Duodenal mucosa (tissue), 2 donors: ENCODE measurements around the gene DOCK7.

Experiments used
- H3K27ac ChIP-seq: one replicate; pipeline ENCODE4 v1.7.0; 2013; ENCODE audit warnings: low read depth, low read length
- H3K27me3 ChIP-seq, 2 donors: one replicate each; pipeline ENCODE4 v1.7.0; 2013; ENCODE audit warnings: low read length in 2 of 2, control low read depth in 1 of 2; ENCODE audit not compliant: insufficient read depth in 2 of 2, control insufficient read depth in 1 of 2
- H3K36me3 ChIP-seq, 2 donors: one replicate each; pipeline ENCODE4 v1.7.0; 2013; ENCODE audit warnings: low read length in 2 of 2, control low read depth in 1 of 2; ENCODE audit not compliant: insufficient read depth in 2 of 2, control insufficient read depth in 1 of 2
- H3K4me1 ChIP-seq, 2 donors: one replicate each; pipeline ENCODE4 v1.7.0; 2013; ENCODE audit warnings: low read length in 2 of 2, control low read depth in 1 of 2; ENCODE audit not compliant: insufficient read depth in 2 of 2, control insufficient read depth in 1 of 2
- H3K4me3 ChIP-seq, 2 donors: one replicate each; pipeline ENCODE4 v1.7.0; 2013; ENCODE audit warnings: low read length in 2 of 2, low read depth in 1 of 2
- H3K9ac ChIP-seq, 2 donors: one replicate each; pipeline ENCODE4 v1.7.0; 2013; ENCODE audit warnings: low read length in 2 of 2, low read depth in 1 of 2
- H3K9me3 ChIP-seq, 2 donors: one replicate each; pipeline ENCODE4 v1.7.0; 2013; ENCODE audit warnings: low read length in 2 of 2, control low read depth in 1 of 2; ENCODE audit not compliant: control insufficient read depth in 1 of 2

DOCK7 gene

GRCh38 chr1:62481681-62482080, 206.5 kb downstream of the DOCK7 start:
- Histone ChIP-seq H3K9me3 (no peaks in the 10 kb centered on the region), H3K27me3 (no peaks in the 10 kb centered on the region), H3K4me1 (no peaks in the 10 kb centered on the region), H3K36me3 (peaks cover 0 to 5% of the 10 kb centered on the region in 2 donors), H3K9ac (no peak overlapping the region), H3K27ac (no peak overlapping the region), H3K4me3 (no peak overlapping the region)

GRCh38 chr1:62476525-62477219, 211.5 kb downstream of the DOCK7 start:
- Histone ChIP-seq H3K36me3 (peaks cover 15 to 19% of the 10 kb centered on the region in 2 donors), H3K27me3 (no peaks in the 10 kb centered on the region), H3K9me3 (no peaks in the 10 kb centered on the region)

GRCh38 chr1:62467092-62467491, 221.1 kb downstream of the DOCK7 start:
- Histone ChIP-seq H3K9me3 (peaks cover 0 to 4% of the 10 kb centered on the region in 2 donors), H3K4me3 (no peak overlapping the region), H3K9ac (no peak overlapping the region), H3K27me3 (no peaks in the 10 kb centered on the region), H3K36me3 (peaks cover 10 to 24% of the 10 kb centered on the region in 2 donors), H3K4me1 (no peaks in the 10 kb centered on the region), H3K27ac (no peak overlapping the region)

More at GRCh38 chr1:62476525-62477219, 211.5 kb downstream of the DOCK7 start:
- Histone ChIP-seq H3K4me3 (no peak overlapping the region), H3K4me1 (no peaks in the 10 kb centered on the region), H3K27ac (no peak overlapping the region), H3K9ac (no peak overlapping the region)

- Histone ChIP-seq H3K4me1 (no peaks in the 10 kb centered on the region), H3K27ac (no peak overlapping the region), H3K36me3 (peaks cover 3 to 25% of the 10 kb centered on the region in 2 donors), H3K27me3 (no peaks in the 10 kb centered on the region), H3K9ac (no peak overlapping the region), H3K4me3 (no peak overlapping the region), H3K9me3 (no peaks in the 10 kb centered on the region)
These were observed 225.8 kb downstream of the DOCK7 start for GRCh38 chr1:62462370-62462769.

GRCh38 chr1:62457955-62458354, 230.2 kb downstream of the DOCK7 start:
- Histone ChIP-seq H3K4me3 (no peak overlapping the region), H3K9me3 (no peaks in the 10 kb centered on the region), H3K27ac (no peak overlapping the region), H3K27me3 (no peaks in the 10 kb centered on the region), H3K9ac (no peak overlapping the region), H3K36me3 (peaks cover 10 to 21% of the 10 kb centered on the region in 2 donors), H3K4me1 (no peaks in the 10 kb centered on the region)

GRCh38 chr1:62452951-62453350, 235.2 kb downstream of the DOCK7 start:
- peaks cover 22 to 52% of the 10 kb centered on the region in 2 donors for H3K36me3 ChIP-seq
- no peaks in the 10 kb centered on the region for H3K27me3 ChIP-seq
- no peak overlapping the region for H3K9ac ChIP-seq
- H3K9me3 ChIP-seq = no peaks in the 10 kb centered on the region
- H3K27ac ChIP-seq = no peak overlapping the region
- no peak overlapping the region for H3K4me3 ChIP-seq
- no peaks in the 10 kb centered on the region for H3K4me1 ChIP-seq

GRCh38 chr1:62450301-62450700, 237.9 kb downstream of the DOCK7 start:
- H3K27ac ChIP-seq = no peak overlapping the region
- H3K36me3 ChIP-seq = peaks cover 20 to 51% of the 10 kb centered on the region in 2 donors

GRCh38 chr1:62448221-62448933, 239.8 kb downstream of the DOCK7 start:
- Histone ChIP-seq H3K4me3 (no peak overlapping the region), H3K27me3 (no peaks in the 10 kb centered on the region), H3K27ac (no peak overlapping the region), H3K9ac (no peak overlapping the region), H3K36me3 (peaks cover 22 to 65% of the 10 kb centered on the region in 2 donors), H3K4me1 (peaks cover 0 to 10% of the 10 kb centered on the region in 2 donors), H3K9me3 (no peaks in the 10 kb centered on the region)

More at GRCh38 chr1:62450301-62450700, 237.9 kb downstream of the DOCK7 start:
- Histone ChIP-seq H3K4me3 (no peak overlapping the region), H3K4me1 (peaks cover 0 to 2% of the 10 kb centered on the region in 2 donors), H3K27me3 (no peaks in the 10 kb centered on the region), H3K9ac (no peak overlapping the region), H3K9me3 (no peaks in the 10 kb centered on the region)

- no peaks in the 10 kb centered on the region for H3K27me3 ChIP-seq
- peaks cover 0 to 14% of the 10 kb centered on the region in 2 donors for H3K4me1 ChIP-seq
- peaks cover 24 to 53% of the 10 kb centered on the region in 2 donors for H3K36me3 ChIP-seq
- no peak overlapping the region for H3K4me3 ChIP-seq
- no peak overlapping the region for H3K9ac ChIP-seq
- H3K9me3 ChIP-seq = no peaks in the 10 kb centered on the region
- no peak overlapping the region for H3K27ac ChIP-seq
These were observed 243.5 kb downstream of the DOCK7 start for GRCh38 chr1:62444701-62445100.

GRCh38 chr1:62439652-62440371, 248.4 kb downstream of the DOCK7 start:
- Histone ChIP-seq H3K4me1 (peaks cover 19 to 29% of the 10 kb centered on the region in 2 donors), H3K9me3 (no peaks in the 10 kb centered on the region), H3K27me3 (no peaks in the 10 kb centered on the region), H3K27ac (no peak overlapping the region), H3K9ac (no peak overlapping the region), H3K36me3 (peaks cover 7 to 23% of the 10 kb centered on the region in 2 donors), H3K4me3 (peak overlapping the region in 1 of 2 donors; percentile 5)
